AG10803 (cell line): ENCODE data around the gene EDN2.

ENCODE experiments used
- DNase-seq: peaks from one replicate; pipeline ENCODE4 v3.0.0; 2010; ENCODE audit warnings: low read depth
- H3K4me3 ChIP-seq: 2 replicates; pipeline ENCODE4 v1.5.1; 2011; ENCODE audit warnings: mild to moderate bottlenecking, low read length, control low read depth
- TF ChIP-seq, protein P1 (sequence below): conservative IDR thresholded peaks from 2 replicates; pipeline ENCODE4 v1.5.1; 2011; ENCODE audit warnings: mild to moderate bottlenecking, low read length, control low read depth, inconsistent platforms

The EDN2 gene

GRCh38 chr1:41476807-41477361 lies 7.6 kb downstream of the EDN2 start:
- no peak for DNase-seq
- no peak overlapping the region for H3K4me3 ChIP-seq
- TF ChIP-seq, protein P1, sequence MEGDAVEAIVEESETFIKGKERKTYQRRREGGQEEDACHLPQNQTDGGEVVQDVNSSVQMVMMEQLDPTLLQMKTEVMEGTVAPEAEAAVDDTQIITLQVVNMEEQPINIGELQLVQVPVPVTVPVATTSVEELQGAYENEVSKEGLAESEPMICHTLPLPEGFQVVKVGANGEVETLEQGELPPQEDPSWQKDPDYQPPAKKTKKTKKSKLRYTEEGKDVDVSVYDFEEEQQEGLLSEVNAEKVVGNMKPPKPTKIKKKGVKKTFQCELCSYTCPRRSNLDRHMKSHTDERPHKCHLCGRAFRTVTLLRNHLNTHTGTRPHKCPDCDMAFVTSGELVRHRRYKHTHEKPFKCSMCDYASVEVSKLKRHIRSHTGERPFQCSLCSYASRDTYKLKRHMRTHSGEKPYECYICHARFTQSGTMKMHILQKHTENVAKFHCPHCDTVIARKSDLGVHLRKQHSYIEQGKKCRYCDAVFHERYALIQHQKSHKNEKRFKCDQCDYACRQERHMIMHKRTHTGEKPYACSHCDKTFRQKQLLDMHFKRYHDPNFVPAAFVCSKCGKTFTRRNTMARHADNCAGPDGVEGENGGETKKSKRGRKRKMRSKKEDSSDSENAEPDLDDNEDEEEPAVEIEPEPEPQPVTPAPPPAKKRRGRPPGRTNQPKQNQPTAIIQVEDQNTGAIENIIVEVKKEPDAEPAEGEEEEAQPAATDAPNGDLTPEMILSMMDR = no peak

DNA sequence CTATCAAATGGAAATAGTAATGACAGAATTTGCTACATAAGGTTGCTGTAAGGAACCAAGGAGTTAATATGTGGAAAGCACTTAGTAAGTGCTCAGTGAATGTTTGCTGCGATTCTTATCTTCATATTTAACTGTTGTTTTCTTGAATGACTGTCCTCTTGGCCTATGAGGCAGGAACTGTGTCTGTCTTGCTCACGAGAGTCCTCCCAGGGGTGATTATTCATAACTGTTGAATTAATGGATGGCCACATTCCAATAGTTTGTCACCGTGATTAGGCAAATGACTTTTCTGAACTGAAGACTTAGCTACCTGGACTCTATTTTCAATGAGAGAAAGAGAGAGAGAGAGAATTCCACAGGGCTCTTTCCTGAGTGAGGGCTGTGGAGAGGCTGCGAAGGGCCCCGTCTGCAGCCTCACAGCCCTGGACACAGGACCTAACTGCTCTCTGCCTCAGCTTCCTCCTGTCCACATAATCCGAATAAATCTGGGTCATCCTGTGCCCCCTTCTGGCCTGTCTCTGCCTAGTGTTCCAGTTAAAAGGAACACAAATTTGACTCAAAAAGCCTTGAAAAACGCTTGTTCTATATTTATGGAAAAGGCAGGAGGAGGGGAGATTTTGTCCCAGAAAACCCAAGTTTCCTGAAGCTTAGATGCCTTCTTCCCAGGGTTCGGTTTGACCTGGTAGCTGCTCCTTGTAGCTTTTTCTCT lies 8.5 kb downstream of the EDN2 start:
- H3K4me3 ChIP-seq = no peak overlapping the region
- TF ChIP-seq, protein P1 = peak; percentile 23; the same call in 1 of the 2 replicates
- peak; percentile 58 for DNase-seq

DNA sequence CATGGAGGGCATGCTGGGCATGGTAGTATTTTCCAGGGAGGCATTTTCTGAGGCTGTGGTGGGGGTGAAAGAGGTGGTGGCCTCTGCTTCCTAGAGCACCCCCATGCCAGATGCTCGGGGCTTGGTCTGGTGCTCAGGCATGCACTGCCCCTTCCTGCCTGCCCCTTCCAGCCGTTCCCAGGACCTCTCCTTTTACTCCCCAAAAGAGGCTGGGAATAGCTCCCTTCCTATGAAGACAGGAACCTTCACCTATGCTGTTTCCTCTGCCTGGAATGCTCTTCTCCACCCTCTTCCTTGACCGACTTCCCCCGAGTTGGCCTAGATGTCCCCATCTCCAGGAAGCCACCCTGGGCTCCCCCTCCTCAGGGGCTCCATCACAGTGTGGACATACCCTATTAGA lies 9.1 kb downstream of the EDN2 start:
- no peak for DNase-seq
- H3K4me3 ChIP-seq = no peak overlapping the region
- TF ChIP-seq, protein P1 = no peak

GRCh38 chr1:41474490-41475271 lies 9.8 kb downstream of the EDN2 start:
- TF ChIP-seq, protein P1 = no peak
- DNase-seq = no peak
- H3K4me3 ChIP-seq = no peak overlapping the region

- TF ChIP-seq, protein P1 = no peak
- no peak for DNase-seq
- H3K4me3 ChIP-seq = no peak overlapping the region
Observed at GRCh38 chr1:41473738-41474362, 10.6 kb downstream of the EDN2 start.

DNA sequence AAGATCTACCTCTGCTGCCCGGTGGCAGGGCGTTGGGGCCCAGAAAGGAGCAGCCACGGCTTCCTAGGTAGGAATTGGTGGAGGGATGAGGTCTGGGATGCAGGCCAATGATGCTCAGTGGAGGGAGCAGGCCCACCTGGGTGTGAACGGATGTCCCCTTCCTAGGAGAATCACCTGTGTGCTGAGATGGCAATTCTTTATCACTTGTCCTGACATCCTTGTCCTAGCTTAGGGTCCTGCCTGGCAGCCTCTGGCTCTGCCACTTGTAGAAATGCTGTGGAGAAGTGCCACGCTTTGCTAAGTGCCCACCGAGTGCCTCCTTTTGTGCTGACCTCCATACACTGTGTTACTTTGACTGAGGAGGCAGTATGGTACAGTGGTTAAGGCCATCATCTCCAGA lies 12.8 kb downstream of the EDN2 start:
- no peak for DNase-seq
- TF ChIP-seq, protein P1 = no peak
- H3K4me3 ChIP-seq = no peak overlapping the region
